Fibroblast of lung (primary cell): ENCODE data around the gene ABL1.

ENCODE experiments used
- EZH2 ChIP-seq: IDR thresholded peaks from 2 replicates; pipeline ENCODE4 v1.5.1; 2012; ENCODE audit warnings: low read length, control low read depth, mild to moderate bottlenecking; ENCODE audit errors: missing control alignments
- TF ChIP-seq, protein P1 (sequence below), 2 donors: IDR thresholded peaks in 1 of 2; conservative IDR thresholded peaks in 1 of 2; 1 replicate in 1 of 2; 2 replicates in 1 of 2; pipeline ENCODE4 v1.5.1; 2011 to 2012; ENCODE audit warnings: low read length in 2 of 2, control low read depth in 1 of 2, inconsistent platforms in 1 of 2, low read depth in 1 of 2, mild to moderate bottlenecking in 1 of 2

DNA sequence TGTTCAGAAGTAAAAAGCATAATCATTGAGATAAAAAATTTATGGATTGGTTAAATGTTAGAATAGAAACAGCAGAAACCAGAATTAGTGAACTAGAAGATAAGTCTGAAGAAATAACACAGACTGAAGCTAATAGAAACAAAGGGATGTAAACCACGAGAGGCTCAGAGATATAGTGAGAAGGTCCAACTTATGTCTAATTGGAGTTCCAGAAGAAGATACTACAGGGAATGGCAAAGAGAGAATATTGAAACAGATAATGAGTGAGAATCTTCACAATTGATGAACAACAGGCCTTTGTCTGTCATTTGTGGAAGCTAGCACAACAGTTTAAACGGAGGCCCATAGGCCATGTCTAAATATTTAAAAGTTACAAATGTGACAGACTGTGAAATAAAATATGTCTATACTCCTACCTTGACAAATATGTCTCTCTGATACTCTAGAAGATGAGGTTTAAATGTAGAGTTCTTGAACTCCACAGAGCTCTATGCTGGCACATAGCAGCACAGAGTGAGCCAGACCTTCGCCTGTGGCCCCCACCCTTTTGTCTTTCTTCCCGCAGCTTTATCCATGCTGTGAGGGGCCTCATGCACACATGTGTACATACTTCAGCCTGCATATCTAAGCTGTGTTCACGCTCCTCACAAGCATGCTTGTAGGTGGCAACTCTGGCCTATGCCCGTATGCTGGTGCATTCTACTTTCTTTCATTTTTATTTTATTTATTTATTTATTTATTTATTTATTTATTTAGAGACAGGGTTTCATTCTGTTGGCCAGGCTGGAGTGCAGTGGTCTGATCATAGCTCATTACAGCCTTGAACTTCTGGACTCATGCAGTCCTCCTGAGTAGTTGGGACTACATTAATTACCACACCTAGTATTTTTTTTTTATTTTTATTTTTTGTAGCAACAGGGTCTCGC, 45.0 kb upstream of the ABL1 start:
- TF ChIP-seq, protein P1, sequence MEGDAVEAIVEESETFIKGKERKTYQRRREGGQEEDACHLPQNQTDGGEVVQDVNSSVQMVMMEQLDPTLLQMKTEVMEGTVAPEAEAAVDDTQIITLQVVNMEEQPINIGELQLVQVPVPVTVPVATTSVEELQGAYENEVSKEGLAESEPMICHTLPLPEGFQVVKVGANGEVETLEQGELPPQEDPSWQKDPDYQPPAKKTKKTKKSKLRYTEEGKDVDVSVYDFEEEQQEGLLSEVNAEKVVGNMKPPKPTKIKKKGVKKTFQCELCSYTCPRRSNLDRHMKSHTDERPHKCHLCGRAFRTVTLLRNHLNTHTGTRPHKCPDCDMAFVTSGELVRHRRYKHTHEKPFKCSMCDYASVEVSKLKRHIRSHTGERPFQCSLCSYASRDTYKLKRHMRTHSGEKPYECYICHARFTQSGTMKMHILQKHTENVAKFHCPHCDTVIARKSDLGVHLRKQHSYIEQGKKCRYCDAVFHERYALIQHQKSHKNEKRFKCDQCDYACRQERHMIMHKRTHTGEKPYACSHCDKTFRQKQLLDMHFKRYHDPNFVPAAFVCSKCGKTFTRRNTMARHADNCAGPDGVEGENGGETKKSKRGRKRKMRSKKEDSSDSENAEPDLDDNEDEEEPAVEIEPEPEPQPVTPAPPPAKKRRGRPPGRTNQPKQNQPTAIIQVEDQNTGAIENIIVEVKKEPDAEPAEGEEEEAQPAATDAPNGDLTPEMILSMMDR (conservative IDR thresholded peaks at IDR 0.05 in 1 of 2, IDR thresholded peaks at IDR 0.05 in 1 of 2; ENCODE audit: low read depth in 1 of 2, low read length in 2 of 2): no peak
- no peak for TF ChIP-seq EZH2
